Embryonic facial prominence (tissue), 1 donor: ENCODE measurements around the gene UBAP1.
"Not testable (repeated sequence)": the region's sequence is repeated elsewhere in the genome, so short reads cannot be mapped to it uniquely, and the experiment has no call there.

Experiments
- DNase-seq: peaks from one replicate; pipeline ENCODE4 v3.0.0-alpha.2; 2016; ENCODE audit errors: extremely low spot score

Gene UBAP1

DNA sequence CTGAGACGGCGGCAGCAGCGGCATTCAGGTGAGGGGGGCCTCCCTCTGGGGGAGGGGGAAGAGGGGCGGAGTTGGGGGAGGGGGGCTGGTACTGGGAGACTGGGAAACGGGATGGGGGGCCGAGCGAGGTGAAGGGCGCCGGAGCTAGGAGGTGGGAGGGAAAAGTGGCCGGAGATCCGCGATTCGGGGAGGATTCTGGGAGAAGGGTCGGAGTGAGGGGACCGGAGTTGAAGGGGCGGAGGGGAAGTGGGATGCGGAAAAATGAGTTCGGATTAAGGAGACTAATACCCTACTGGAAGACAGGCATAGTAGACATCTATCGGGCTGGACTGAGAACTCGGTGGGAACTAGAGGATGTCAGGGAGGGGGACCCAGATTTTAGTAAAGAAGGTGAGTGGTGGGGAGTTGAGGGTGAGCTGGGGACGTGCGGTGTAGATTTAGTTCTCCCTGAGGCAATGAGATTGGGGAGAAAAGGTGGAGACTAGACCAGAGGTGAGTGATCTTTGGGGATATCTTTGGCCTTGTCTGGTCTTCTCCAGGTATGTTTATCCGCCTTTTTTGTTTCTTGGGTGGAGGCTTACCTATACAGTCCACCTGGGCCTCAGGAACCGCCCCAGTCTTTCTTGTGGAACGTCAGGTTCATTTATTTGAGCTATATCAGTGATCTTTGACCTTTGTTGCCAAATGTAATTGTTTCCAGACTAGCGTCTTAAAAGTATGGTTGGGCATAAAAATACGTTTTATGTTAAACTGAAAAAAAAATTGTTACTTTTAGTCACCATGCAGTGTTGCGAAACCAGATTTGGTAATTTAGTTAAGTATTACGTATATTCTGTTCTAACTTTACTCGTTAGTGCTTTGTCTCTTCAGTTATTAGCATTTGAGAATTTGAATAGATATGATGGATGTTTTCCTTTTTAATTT lies 632 bp downstream of the UBAP1 start:
- DNase-seq: peak; percentile 38

DNA sequence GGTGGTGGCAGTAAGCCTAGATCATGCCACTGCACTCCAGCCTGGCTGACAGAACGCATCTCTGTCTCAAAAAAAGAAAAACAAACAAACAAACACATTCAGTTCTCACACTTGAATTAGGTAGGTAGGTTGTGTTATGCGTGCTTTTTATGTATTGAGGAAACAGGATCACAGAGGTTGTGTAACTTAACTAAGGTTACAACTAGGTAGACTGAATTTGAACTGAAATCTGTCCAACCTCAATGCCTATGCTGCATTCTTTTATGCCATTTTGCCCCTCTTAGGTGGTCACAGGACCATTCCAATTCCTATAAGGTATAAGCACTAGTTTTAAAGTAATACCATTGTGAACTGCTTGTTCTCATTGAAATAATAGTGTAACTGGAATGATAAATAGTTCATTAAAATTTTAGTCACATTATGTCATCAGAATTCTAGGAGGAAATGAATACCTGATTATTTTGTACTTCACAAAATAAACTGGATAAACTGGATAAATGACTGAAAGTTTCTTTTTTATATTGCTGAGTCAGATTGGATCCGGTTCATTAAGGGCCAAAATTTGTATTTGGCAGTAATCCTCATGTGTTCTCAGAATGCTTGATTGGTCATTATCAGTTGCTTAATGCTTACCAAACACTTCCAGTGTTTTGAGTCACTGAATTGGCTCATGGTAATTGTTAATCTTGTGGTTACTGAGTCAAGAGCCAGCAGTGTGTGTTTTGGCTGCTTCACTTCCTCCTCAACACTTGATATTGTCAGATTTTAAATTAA lies 7.1 kb downstream of the UBAP1 start:
- no peak for DNase-seq

DNA sequence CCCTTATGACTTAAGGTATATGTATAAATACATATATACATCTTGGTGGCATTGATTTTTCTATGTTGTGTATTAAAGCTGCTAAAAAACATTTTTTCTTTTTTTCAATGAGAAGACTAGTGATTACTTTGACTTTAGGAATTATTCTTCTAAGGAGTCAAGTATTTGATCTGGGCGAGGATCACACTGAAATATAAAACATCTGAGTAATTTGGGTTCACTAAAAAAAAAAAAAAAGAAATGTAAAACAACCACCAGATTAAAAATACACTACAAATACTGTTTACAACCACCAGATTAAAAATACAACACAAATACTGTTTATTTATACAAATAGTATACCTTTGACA lies 9.0 kb downstream of the UBAP1 start:
- no peak for DNase-seq

DNA sequence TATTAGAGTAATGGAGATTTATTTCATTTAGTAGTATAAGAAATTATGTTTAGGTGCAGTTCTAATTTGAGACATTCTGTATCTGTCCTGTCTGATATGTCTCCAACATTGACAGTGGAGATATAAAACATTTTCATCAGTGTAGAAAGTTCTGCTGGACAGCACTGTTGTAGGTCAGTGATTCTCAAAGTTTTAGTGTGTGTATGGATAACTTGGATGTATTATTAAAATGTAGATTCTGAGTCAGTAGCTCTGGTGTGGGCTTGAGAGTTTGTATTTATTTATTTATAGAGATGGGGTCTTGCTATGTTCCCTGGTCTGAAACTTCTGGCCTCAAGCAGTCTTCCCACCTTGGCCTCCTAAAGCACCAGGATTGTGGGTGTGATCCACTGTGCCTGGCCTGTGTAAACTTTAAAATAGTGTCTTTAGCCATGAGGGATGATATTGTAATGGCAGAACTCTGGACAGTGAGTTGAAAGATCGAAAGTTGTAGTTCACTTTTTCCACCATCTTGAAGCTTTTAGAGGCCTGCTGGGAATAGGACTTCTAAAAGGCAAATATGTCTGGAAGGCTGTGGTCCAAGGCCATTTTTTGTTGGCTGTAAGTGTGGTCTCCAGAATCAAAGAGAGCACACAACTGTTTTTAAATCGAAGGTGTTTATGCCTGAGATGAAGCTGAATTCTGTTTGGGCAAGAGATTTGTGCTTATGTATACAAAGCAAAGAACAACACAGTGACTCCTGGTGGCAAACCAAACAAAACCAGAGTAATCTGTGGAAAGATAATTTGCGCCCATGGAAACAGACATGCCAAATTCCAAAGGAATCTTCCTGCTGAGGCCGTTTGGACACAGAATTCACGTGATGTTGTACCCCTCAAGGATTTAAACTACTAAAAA lies 12.4 kb downstream of the UBAP1 start:
- no peak for DNase-seq

DNA sequence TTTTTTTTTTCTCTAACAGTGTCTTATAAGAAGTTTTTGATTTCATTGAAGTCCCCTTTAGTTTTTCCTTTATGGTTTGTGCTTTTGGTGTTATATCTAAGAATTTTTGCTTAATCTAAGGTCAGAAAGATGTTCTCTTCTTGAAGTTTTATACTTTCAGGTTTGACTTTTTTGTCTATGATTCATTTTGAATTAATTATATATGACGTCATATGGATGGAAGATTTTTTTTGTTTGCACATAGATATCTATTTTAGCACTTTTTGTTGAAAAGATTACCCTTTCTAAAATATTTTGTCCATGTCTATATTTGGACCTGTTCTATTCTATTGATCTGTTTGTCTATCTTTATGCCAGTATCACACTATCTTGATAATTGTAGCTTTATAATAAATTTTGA lies 16.3 kb downstream of the UBAP1 start:
- no peak for DNase-seq

DNA sequence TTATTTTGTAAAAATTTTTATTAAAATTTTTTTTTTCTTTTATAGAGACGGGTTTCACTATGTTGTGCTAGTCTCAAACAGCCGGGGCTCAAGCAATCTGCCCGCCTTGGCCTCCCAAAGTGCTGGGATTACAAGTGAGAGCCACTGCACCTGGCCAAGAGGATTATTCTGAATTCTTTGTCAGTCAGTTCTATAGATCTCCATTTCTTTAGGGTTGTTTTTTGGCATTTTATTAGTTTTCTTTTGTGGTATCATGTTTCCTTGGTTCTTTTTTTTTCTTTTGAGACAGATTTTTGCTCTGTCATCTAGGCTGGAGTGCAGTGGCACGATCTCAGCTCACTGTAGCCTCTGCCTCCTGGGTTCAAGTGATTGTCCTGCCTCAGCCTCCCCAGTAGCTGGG lies 18.4 kb downstream of the UBAP1 start:
- not testable (repeated sequence) for DNase-seq

DNA sequence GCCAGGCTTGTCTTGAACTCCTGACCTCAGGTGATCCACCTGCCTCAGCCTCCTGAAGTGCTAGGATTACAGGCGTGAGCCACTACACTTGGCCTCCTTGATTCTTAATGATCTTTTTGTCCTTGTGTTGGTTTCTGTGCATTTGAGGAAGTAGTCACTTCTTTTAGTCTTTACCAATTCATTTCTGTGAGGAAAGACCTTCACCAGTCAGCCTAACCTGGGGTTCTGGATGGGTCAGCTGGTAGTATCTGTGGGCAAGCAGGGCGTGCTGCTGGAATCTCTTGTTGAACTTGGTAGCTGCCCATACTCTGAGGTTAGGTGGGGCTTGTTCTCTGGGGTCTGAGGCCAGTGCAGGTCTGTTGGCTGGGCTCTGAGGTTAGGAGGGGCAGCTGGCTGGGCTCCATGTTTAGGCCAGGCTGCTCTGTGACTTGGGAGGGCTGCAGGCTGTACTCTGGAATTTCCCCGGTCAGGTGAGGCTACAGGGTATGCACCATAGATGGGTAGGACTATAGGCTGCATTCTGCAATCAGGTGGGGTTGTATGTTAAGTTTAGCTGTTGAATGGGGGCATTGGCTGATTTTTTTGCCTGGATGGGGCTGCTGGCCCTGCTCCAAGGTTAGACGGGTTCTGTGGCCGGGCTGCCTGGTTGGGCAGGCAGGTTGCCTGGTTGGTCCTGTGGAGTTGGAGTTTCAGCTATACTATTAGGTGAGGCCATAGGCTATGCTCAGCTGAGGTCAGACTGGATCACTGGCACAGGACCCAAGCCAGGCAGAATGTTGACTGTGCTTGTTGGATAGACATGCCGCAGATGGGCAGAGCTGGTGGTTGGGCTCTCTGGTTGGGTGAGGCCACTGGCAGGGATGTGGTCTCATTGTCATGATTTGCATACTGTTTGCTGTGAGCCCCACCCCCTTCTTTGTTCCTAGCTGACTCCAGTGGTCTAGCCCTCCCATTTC lies 19.2 kb downstream of the UBAP1 start:
- DNase-seq: no peak

DNA sequence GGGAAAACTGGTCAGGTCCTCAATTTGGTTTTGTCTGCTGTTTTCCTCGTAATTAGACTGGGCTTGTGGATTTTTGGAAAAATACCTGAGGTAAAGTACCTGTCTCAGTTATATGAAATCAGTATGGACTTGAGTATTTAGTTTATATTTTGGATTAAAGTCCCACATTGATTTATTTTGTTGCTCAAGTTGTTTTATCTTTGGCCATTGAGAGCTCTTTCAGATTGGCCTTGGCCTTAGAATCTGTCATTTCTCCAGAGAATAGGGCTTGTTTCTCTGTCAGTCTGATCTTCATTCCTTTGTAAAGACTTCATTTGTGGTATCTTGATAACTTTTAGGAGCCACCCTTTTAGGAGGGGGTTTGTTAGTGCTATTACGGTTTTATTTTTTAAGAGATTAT lies 21.2 kb downstream of the UBAP1 start:
- DNase-seq: no peak

DNA sequence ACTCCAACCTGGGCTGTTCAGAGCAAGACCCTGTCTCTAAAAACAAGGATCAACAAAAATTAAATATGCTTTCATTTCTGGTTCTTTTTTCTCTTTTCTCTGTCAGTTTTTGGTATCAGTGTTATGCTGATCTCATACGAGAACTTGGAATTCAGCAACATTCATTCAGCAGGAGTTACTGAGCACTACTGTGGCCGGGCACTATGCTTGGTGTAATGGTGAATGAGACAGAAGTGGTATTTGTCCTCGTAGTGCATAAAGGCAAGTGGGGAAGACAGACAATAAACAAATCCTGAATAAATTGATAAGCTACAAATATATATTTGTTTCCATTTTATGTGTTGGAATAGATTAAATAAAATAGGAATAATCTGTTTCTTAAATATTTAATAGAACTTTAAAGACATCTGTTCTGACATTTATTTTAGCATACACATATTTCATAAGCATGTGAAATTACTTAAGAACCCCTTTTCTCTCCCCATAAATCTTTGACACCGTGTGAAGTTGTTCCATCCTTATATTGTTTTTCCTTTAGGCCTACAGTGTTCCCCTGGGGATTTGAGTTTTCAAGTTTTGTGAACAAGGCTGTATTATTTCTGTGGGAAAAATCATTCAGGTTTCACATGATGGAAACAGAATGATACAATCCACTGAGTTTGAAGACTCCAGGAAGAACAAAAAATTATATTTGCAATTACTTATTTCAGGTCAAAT lies 24.6 kb downstream of the UBAP1 start:
- no peak for DNase-seq

DNA sequence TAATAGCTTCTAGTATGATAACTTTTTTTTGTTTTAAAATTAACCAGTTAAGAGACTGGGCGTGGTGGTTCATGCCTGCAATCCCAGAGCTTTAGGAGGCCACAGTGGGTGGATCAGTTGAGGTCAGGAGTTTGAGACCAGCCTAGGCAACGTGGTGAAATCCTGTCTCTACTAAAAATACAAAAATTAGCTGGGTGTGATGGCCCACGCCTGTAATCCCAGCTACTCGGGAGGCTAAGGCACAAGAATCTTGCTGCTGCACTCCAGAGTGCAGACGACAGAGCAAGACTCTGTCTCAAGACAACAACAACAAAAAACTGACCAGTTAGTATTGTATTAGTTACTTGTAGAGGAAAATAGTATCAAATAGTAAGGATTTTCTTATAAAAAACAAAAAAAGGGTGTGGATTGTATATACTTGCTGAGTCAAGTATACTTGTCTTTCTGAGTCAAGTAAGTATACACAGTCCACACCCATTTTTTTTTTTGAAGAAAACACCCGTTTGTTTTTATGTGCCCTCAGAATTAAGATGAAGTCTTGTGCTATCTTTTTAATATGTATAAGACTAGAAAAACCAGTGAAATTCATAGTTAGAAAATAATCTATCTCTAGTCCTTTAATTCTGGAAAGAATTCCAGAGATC lies 25.3 kb downstream of the UBAP1 start:
- no peak for DNase-seq

DNA sequence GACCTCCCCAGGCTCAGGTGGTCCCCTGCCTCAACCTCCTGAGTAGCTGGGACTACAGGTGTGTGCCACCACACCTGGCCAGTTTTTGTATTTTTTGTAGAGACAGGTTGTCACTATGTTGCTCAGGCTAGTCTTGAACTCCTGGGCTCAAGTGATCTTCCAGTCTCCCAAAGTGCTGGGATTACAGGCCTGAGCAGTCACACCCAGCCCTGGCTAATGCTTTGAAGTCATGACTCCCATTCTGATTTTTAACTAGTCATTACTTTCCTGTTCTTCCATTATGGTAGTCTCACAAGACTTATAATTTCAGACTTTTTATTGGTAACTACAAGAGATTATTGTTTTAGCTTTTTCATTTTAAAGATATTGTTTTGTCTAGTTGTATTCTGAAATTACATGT lies 26.3 kb downstream of the UBAP1 start:
- no peak for DNase-seq

DNA sequence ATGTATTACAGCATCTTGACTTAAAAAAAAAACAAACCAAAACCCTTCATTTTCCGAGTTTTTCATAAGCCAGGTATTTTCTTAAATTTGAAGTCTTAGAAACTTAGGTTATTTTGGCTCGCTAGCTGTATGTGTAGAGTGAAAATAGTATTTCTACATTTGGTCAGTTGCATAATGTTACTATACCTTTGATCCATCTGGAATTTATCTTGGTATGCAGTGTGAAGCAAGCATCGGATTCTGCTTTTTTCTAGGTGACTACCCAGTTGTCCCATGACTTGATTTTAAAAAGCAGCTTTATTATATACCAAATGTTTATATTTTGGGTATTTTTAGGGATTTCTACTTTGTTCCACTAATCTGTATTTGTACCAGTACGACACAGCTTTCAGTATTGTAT lies 27.7 kb downstream of the UBAP1 start:
- no peak for DNase-seq

DNA sequence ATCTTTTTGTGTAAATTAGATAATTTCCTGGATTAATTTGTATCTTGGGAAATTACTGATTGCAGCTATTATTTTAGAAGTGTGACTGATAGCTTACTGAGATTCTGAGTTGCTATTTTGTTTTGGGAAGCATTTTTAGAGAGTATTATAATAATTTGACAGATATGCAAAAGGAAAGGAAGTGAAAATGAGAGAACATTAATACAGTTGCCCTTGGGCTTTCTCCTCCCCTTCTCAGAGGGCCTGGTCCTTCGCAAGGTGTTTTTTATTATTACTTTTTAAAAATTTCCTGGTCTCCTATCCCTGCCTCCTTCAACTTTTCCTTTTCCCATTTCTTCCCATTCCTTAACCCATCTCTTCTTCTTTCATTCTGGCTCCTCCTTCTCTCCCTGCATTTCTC lies 32.6 kb downstream of the UBAP1 start:
- DNase-seq: no peak

DNA sequence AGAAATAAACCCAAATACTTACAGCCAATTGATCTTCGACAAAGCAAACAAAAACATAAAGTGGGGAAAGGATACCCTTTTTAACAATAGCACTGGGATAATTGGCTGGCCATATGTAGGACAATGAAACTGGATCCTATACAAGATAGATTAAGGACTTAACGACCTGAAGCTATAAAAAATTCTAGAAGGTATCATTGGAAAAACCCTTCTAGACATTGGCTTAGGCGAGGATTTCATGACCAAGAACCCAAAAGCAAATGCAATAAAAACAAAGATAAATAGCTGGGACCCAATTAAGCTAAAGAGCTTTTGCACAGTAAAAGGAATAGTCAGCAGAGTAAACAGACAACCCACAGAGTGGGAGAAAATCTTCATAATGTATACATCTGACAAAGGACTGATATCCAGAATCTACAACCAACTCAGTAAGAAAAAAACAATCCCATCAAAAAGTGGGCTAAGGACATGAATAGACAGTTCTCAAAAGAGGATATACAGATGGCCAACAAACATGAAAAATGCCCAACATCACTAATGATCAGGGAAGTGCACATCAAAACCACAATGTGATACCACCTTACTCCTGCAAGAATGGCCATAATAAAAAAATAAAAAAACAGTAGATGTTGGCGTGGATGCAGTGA lies 35.6 kb downstream of the UBAP1 start:
- DNase-seq: not testable (repeated sequence)

DNA sequence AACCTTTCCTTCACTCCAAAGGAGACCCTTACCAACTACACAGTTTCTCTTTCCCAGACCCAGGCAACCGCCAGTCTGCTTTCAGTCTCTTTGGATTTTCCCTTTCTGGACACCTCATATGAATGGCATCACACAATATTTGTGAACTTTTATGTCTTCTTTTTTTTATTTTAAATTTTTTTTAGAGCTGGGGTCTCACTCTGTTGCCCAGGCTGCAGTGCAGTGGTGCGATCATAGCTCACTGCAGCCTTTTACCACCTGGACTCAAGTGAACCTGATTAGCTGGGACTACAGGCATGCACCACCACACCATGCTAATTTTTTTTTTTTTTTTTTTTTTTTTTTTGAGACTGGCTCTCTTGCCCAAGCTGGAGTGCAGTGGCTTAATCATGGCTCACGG lies 37.5 kb downstream of the UBAP1 start:
- no peak for DNase-seq

DNA sequence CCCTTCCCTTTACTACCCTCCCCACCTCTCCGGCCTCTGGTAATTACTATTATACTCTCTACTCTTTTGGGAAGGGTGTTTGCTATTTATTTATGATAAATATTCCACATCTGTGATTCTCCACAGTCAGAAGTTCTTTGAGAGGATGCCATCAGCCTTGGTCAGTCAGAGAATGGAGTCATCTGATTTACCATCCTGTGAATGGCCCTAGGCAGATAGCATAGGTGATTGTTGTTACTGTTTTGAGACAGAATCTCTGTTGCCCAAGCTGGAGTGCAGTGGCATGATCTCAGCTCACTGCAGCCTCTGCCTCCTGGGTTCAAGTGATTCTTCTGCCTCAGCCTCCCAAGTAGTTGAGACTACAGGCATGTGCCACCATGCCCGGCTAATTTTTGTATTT lies 38.2 kb downstream of the UBAP1 start:
- DNase-seq: not testable (repeated sequence)

DNA sequence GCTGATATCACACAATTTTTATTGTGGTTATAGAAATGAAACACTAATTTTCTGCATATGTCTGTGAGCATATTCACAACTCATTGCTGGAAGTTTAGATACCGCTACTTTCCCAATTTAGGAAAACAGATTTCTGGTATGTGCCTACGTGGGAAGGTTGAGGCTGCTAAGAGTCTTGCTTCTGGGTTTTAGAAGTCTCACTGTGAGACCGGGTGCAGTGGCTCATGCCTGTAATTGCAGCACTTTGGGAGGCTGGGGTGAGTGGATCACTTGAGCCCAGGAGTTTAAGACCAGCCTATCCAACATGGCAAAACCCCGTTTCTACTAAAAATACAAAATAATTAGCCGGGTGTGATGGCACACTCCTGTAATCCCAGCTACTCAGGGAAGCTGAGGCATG lies 39.6 kb downstream of the UBAP1 start:
- DNase-seq: no peak

DNA sequence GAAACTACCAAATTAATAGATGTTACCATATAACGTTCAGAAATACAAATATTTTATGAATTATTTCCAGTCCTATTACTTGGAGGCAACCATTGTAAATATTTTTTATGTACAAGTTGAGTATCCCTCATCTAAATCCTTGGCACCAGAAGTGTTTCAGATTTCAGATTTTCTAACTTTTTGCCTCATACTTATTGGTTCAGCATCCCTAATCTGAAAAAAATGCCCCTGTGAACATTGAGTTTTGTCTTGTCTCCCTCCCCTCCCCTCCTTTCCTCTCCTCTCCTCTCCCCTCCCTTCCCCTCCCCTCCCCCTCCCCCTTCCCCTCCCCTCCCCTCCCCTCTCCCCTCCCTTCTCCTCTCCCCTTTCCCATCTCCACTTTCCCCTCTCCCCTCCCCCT lies 40.6 kb downstream of the UBAP1 start:
- no peak for DNase-seq

DNA sequence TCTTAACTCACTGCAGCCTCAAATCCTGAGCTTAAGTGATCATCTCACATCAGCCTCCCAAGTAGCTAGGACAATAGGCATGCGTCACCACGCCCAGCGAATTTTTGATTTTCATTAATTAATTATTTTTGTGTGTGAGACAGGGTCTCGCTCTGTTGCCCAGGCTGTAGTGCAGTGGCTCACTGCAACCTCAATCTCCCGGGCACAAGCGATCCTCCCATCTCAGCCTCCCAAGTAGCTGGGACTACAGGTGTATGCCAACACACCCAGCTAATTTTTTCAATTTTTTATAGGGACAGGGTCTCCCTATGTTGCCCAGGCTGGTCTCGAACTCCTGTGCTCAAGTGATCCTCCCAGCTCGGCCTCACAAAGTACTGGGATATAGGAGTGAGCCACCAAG lies 41.4 kb downstream of the UBAP1 start:
- no peak for DNase-seq
